Measurements from ENCODE around the gene PCSK9.
"Not testable (repeated sequence)": the region's sequence is repeated elsewhere in the genome, so short reads cannot be mapped to it uniquely, and the experiment has no call there.

Gene PCSK9

DNA sequence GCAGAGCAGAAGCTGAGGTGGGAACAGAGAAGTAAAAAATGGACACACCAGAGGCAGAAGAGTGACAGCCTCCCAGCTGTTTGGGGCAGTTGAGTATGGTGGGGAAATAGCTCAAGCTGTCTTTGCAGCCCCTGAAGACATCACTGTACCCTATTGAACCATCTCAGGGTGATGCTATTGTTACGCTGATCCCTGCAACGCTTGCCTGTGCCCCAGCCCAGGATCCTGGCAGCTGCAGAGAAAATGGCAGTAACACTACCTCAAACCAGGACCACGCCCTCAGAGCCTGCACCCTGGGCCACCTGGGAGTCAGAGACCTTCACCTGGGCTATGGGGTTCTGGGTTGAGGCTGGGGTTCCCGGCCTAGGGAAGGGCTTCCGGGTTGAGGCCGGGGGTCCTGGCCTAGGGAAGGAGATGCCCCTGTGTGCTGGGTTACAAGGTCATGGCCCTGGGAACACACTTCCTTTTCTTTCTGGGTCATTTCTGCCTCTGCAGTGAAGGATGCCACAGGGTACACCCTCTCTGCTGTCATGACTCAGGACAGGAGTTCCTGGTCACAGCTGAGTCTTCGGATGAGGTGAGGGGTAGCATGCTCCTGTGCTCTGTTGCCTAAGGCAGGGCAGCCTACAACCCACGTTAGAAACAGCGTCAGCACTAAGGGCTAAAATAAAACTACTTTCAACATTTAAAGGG is 29.0 kb upstream of the PCSK9 start:
- no peak for DNase-seq

DNA sequence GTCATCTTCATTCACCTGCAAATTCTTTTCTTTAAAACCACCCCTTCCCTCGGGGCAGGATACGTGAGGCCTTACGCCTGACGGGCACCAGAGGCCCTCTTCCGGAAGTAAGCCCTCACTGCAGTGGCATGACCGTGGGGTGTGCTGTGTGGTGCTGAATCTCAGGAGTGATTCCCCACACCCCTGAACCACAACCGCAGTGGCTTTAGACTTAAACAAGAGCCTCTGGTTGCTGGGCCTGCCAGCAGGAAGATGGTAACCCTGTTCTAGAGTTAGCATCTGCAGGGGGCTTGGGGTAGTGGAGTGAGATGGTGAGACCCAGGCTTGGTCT is 28.5 kb upstream of the PCSK9 start:
- no peak for DNase-seq

DNA sequence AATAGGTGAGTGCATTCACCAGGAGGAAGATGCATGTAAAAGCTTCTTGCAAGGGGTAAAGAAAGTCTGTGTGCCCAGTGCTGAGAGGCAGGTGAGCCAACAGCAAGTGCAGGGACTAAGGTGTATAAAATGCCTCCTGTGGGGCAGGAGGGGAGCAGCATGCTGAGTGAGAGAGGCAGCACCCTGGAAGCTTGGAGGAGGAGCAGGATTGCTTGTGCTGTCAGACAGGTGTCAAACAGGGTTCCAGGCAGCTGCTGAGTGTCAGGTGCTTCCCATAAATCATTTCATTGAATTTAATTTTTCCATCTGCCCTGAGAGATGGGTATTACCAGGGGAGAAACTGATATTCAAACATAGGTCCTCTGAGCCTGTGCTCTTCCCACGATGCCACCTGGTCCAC is 26.7 kb upstream of the PCSK9 start:
- no peak for DNase-seq

DNA sequence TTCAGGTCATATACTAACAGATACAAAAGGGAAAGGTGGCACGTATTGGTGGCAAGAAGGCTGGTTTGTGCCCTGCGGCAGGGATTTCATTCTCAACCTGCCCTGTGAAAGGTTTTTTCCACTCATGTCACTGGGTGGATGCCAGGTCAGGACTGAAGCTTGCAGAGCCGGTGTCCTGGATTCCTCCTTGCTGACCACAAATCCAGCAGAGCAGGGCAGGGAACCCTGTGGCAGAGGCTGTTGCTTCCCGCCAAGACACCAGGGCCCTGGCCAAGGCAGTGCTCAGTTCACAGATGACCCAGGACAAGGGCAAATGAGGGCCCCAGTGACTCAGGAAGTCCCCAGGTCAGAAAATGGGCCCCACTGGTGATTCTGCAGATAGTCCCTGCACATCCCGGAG is 24.2 kb upstream of the PCSK9 start:
- DNase-seq, result no peak

GRCh38 chr1:55015731-55016620 is 23.4 kb upstream of the PCSK9 start:
- no peak for DNase-seq

DNA sequence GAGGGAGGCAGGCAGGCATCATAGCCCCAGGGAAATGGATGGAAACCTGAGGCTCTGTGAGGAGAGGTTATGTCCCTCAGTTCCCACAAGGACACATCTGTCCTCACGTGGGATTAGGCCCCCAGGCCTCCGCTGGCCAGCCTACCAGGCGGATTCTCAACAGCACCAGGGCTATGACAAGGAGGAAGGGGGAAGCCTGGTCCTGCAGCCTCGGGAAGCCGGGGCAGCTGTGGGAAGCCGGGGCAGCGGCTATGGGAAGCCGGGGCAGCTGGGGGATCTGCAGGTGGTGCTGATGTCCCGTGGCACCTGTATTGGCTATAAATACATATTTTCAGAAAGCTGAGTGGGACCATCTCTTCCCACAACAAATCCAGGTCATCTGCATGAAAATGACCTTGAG is 21.0 kb upstream of the PCSK9 start:
- no peak for DNase-seq

- peak; percentile 57 for DNase-seq
Measured at GRCh38 chr1:55021942-55022546, 17.3 kb upstream of the PCSK9 start.

DNA sequence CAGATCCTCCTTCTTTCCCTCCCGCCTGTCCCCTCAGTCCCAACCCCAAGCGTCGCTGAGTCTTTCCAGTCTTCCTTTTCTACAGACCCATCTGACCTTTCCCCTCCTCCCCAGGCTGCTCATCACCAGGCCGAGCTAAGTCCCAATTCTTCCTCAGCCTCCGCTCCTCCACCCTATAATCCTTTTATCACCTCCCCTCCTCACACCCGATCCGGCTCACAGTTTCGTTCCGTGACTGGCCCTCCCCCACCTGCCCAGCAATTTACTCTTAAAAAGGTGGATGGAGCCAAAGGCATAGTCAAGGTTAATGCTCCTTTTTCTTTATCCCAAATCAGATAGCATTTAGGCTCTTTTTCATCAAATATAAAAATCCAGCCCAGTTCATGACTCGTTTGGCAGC is 15.2 kb upstream of the PCSK9 start:
- not testable (repeated sequence) for DNase-seq

DNA sequence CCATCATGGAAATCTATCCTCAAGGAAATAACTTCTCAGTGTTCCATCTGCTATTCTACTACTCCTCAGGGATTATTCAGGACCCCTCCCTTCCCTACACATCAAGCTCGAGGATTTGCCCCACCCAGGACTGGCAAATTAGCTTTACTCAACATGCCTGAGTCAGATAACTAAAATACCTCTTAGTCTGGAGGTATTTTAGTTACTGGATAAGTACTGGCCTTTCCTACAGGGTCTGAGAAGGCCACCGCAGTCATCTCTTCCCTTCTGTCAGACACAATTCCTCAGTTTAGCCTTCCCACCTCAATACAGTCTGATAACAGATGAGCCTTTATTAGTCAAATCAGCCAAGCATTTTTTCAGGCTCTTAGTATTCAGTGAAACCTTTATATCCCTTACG is 12.7 kb upstream of the PCSK9 start:
- not testable (repeated sequence) for DNase-seq

- DNase-seq, result not testable (repeated sequence)
Measured at GRCh38 chr1:55031098-55031497, 8.2 kb upstream of the PCSK9 start.

DNA sequence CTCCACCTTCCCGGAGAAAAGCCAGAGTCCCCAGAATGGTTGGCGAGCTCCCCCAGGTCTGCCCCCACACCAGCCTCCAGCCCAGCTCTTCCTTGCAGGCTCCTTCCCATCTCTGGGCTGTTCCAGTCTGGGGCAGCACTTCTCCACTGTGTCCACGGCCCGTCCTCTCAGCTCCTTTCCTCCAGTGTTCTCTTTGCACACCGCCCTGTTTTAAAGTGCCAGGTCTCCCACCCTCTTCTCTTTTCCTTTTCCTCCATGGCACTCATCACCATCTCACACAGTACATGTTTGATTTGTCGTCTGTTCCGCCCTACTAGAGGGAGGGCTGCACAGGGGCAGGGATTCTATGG is 6.1 kb upstream of the PCSK9 start:
- DNase-seq, result no peak

DNA sequence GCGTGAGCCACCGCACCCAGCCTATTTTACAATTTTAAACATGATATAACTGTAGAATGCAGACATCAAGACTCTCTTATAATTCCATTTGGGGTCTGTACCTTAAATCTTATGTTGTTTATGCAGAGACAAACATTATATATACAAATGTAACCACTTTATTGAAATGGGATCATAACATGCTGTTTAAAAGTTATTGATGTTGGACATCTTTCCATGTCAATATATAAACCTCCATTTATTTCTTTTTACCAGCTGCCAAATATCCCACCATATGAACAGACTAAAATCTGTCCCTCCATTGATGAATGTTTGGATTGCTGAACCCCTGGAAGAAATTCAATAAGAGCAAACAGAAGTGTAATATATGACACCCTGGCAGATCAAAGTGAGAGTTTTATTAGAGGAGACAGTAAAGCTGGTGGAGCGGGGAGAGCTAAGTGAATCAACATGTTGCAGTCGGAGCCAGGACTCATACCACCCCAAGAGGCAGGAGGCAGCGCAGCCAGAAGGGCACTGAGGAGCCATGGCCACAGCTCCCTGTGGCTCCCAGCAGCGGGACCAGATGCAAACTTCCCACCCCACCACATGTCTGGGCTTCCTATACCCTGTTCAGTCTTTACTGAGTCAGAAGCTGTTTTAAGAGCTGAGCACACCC is 4.7 kb upstream of the PCSK9 start:
- no peak for DNase-seq

DNA sequence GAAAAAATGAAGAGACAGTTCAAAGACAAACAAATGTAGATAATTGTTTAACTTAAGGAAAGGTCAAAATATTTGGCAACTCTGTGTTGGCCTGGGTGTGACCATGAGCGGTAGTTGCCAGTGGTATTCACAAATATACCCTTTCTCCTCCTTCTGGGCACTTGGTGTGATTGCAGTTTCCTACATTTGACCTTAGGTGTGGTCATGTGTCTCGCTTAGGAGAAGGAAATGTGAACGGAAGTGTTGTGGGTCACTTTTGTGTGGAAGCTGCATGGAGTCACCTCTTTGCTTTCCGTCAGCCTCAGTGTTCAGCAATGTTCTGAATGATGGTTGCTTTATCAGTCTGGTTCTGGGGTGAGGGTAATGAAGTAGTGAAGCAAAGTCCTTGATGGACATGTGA is 3.4 kb upstream of the PCSK9 start:
- no peak for DNase-seq

DNA sequence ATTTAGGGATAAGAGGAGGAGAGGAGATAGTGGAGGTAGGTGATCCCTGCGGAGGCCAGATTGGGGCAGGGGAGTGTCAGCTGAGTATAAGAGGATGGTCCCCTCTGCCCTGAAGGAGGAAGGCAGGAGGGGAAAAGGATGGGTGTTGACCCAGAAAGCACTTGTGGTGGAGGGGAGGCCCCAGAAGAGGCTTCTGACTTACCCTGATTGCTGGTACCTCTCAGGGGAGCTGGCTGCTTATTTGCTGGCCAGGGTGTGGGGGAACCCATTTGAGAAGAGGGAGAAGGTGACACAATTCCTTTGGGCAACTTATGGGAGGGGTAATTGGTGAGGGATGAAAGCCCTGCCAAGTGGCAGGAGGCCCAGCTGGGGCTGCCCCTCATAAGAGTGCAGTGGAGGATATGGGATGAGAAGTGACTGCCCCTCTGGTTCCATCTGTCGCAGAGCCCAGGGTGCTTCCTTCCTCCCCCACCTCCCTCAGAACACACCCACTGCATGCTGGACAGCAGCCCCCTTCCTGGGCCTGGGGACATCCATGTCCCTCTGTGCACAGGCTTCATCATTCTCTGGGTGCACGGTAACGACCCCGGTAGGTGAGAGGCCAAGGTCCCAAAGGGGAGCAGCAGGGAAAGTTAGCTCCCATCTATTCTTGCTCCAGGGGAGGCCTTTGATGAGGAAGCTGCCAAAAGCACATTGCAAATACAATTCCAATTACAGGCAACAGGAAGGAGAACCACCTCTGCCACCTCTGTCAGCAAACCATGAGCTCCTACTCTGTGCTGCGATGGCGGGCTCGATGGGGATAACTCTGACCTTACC is 1.4 kb upstream of the PCSK9 start:
- no peak for DNase-seq

DNA sequence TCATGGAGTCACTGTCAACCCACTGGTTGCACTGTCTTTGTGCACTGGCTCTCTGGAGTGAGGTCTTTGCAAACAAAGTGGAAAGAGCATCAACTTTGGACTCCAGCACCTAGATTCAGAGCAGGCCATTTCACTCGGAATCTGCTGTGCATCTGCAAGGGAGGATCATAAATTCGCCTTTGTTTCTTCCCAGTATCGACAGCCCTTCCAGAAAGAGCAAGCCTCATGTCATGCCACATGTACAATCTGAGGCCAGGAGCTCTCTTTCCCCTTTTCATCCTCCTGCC is 853 bp upstream of the PCSK9 start:
- DNase-seq, result no peak

DNA sequence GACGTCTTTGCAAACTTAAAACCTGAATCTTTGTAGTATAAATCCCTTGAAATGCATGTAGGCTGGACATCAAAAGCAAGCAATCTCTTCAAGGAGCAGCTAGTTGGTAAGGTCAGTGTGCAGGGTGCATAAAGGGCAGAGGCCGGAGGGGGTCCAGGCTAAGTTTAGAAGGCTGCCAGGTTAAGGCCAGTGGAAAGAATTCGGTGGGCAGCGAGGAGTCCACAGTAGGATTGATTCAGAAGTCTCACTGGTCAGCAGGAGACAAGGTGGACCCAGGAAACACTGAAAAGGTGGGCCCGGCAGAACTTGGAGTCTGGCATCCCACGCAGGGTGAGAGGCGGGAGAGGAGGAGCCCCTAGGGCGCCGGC is 390 bp upstream of the PCSK9 start:
- no peak for DNase-seq

DNA sequence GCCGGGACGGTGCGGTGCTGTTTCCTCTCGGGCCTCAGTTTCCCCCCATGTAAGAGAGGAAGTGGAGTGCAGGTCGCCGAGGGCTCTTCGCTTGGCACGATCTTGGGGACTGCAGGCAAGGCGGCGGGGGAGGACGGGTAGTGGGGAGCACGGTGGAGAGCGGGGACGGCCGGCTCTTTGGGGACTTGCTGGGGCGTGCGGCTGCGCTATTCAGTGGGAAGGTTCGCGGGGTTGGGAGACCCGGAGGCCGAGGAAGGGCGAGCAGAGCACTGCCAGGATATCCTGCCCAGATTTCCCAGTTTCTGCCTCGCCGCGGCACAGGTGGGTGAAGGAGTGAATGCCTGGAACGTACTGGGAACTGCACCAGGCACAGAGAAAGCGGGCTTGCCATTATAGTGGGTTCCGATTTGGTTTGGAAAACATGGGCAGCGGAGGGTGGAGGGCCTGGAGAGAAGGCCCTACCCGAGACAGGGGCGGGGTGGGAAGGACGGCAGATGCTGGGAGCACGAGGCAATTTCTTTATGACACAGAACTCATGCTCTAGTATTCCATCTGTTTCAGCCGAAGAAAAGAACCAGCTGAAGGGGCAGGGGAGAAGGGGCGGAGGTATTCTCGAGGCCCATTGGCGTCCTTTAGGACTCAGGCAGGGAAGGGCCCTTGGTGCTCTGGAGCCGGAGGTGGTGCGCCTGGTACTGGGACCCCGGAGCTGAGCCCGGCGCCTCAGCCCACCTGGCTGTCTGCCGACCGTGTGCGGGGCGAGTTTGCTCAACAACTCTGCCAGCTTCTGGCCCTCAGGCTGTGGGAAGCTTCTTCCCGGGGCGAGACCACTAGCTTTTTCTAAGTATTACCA is 960 bp downstream of the PCSK9 start:
- DNase-seq, result no peak

- DNase-seq, result no peak
Measured at GRCh38 chr1:55040933-55041494, 1.7 kb downstream of the PCSK9 start.

DNA sequence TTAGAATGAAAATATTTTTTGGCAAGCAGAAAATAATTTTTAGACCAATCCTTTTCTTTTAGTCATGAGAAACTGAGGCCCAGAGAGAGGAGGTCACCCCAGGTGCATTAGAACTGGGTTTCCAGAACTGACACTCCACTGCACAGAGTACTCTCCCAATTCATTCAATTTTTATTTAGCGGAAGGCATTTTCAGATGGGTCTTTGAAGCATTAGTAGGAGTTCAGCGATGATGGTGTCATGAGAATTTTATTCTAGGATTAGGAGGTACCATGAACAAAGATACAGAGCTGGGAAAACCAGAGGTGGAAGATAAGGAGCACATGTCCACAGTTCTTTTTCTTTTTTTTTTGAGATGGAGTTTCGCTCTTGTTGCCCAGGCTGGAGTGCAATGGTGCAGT is 2.3 kb downstream of the PCSK9 start:
- no peak for DNase-seq

GRCh38 chr1:55043011-55043410 is 3.7 kb downstream of the PCSK9 start:
- no peak for DNase-seq

- no peak for DNase-seq
Measured at GRCh38 chr1:55043726-55044125, 4.4 kb downstream of the PCSK9 start.

Measured in activated CD4-positive, alpha-beta T cell treated with anti-CD3 and anti-CD28 coated beads, Interleukin-2, amount 50 U/mL, for 1 hour (primary cell).